ENCODE measurements around the gene PRR20G.

Gene PRR20G

GRCh38 chr3:127238602-127239001 lies 49.2 kb downstream of the PRR20G start:
- H2BK120ac ChIP-seq (ENCODE audit: insufficient read depth, low read length, poor library complexity), result no peak overlapping the region
- no peak overlapping the region for H3K14ac ChIP-seq (ENCODE audit: low read length)
- H3K4me1 ChIP-seq (ENCODE audit: control insufficient read depth in 1 of 2, insufficient read depth in 2 of 2, low read length in 2 of 2), result no peaks in the 10 kb centered on the region
- no peak overlapping the region for H4K91ac ChIP-seq (ENCODE audit: low read depth, low read length)
- WGBS (ENCODE audit: extremely low coverage, insufficient coverage, insufficient read length), result no CpG with 5 or more reads among the region's 2 CpGs
- H2AK5ac ChIP-seq (ENCODE audit: low read length), result no peak overlapping the region
- H4K12ac ChIP-seq (ENCODE audit: low read depth, low read length), result no peak overlapping the region
- H3K4me2 ChIP-seq (ENCODE audit: low read length), result no peak overlapping the region
- no peak overlapping the region for H2BK5ac ChIP-seq (ENCODE audit: low read depth, low read length, poor library complexity)
- H3K9ac ChIP-seq (ENCODE audit: low read length), result no peak overlapping the region
- peaks cover 2% of the 10 kb centered on the region for H3K9me3 ChIP-seq (ENCODE audit: insufficient read depth, low read depth, low read length)
- H3K27ac ChIP-seq (ENCODE audit: low read depth, low read length), result no peak overlapping the region
- no peak overlapping the region for H2AFZ ChIP-seq (ENCODE audit: insufficient read depth, low read length, poor library complexity)
- no peak overlapping the region for H4K8ac ChIP-seq (ENCODE audit: low read depth, low read length)
- H3K79me1 ChIP-seq (ENCODE audit: low read length), result no peaks in the 10 kb centered on the region
- H3K79me2 ChIP-seq (ENCODE audit: control insufficient read depth, insufficient read depth, low read length, poor library complexity), result no peaks in the 10 kb centered on the region
- H3K4ac ChIP-seq (ENCODE audit: low read depth, low read length), result no peak overlapping the region
- H3K23ac ChIP-seq (ENCODE audit: low read length), result no peak overlapping the region
- peak in 1 of 2 donors; percentile 4 for DNase-seq
- no peaks in the 10 kb centered on the region for H3K36me3 ChIP-seq (ENCODE audit: control insufficient read depth in 1 of 2, insufficient read depth in 2 of 2, low read length in 2 of 2)
- H3K4me3 ChIP-seq (ENCODE audit: low read depth, low read length), result no peak overlapping the region
- no peak overlapping the region for H3K18ac ChIP-seq (ENCODE audit: low read length)
- no peak overlapping the region for H2BK12ac ChIP-seq (ENCODE audit: low read length)
- no peaks in the 10 kb centered on the region for H3K27me3 ChIP-seq (ENCODE audit: insufficient read depth, low read length)

- WGBS (ENCODE audit: extremely low coverage, insufficient coverage, insufficient read length), result no CpG with 5 or more reads among the region's 3 CpGs
- Histone ChIP-seq H4K8ac (ENCODE audit: low read depth, low read length) (no peak overlapping the region), H2BK12ac (ENCODE audit: low read length) (no peak overlapping the region), H3K27me3 (ENCODE audit: insufficient read depth, low read length) (no peaks in the 10 kb centered on the region), H3K18ac (ENCODE audit: low read length) (no peak overlapping the region), H3K4me3 (ENCODE audit: low read depth, low read length) (no peak overlapping the region), H3K4ac (ENCODE audit: low read depth, low read length) (no peak overlapping the region), H3K4me1 (ENCODE audit: control insufficient read depth in 1 of 2, insufficient read depth in 2 of 2, low read length in 2 of 2) (no peaks in the 10 kb centered on the region), H4K12ac (ENCODE audit: low read depth, low read length) (no peak overlapping the region), H3K4me2 (ENCODE audit: low read length) (no peak overlapping the region), H3K23ac (ENCODE audit: low read length) (no peak overlapping the region), H3K27ac (ENCODE audit: low read depth, low read length) (no peak overlapping the region), H3K9ac (ENCODE audit: low read length) (no peak overlapping the region), H3K9me3 (ENCODE audit: insufficient read depth, low read depth, low read length) (peaks cover 2% of the 10 kb centered on the region), H2BK5ac (ENCODE audit: low read depth, low read length, poor library complexity) (no peak overlapping the region), H3K36me3 (ENCODE audit: control insufficient read depth in 1 of 2, insufficient read depth in 2 of 2, low read length in 2 of 2) (no peaks in the 10 kb centered on the region), H3K79me2 (ENCODE audit: control insufficient read depth, insufficient read depth, low read length, poor library complexity) (no peaks in the 10 kb centered on the region), H3K14ac (ENCODE audit: low read length) (no peak overlapping the region), H2AFZ (ENCODE audit: insufficient read depth, low read length, poor library complexity) (no peak overlapping the region), H4K91ac (ENCODE audit: low read depth, low read length) (no peak overlapping the region), H3K79me1 (ENCODE audit: low read length) (no peaks in the 10 kb centered on the region), H2BK120ac (ENCODE audit: insufficient read depth, low read length, poor library complexity) (no peak overlapping the region), H2AK5ac (ENCODE audit: low read length) (no peak overlapping the region)
- DNase-seq, result no peak
These were observed 50.0 kb downstream of the PRR20G start for GRCh38 chr3:127237835-127238234.

- DNase-seq, result no peak
- H4K8ac ChIP-seq (ENCODE audit: low read depth, low read length), result no peak overlapping the region
- no peak overlapping the region for H3K4me2 ChIP-seq (ENCODE audit: low read length)
- H3K18ac ChIP-seq (ENCODE audit: low read length), result no peak overlapping the region
- no peaks in the 10 kb centered on the region for H3K79me1 ChIP-seq (ENCODE audit: low read length)
- H3K27me3 ChIP-seq (ENCODE audit: insufficient read depth, low read length), result no peaks in the 10 kb centered on the region
- H3K23ac ChIP-seq (ENCODE audit: low read length), result no peak overlapping the region
- WGBS (ENCODE audit: extremely low coverage, insufficient coverage, insufficient read length), result no CpG with 5 or more reads among the region's 3 CpGs
- no peaks in the 10 kb centered on the region for H3K4me1 ChIP-seq (ENCODE audit: control insufficient read depth in 1 of 2, insufficient read depth in 2 of 2, low read length in 2 of 2)
- H3K14ac ChIP-seq (ENCODE audit: low read length), result no peak overlapping the region
- H3K9ac ChIP-seq (ENCODE audit: low read length), result no peak overlapping the region
- H3K79me2 ChIP-seq (ENCODE audit: control insufficient read depth, insufficient read depth, low read length, poor library complexity), result no peaks in the 10 kb centered on the region
- H3K4me3 ChIP-seq (ENCODE audit: low read depth, low read length), result no peak overlapping the region
- H3K4ac ChIP-seq (ENCODE audit: low read depth, low read length), result no peak overlapping the region
- no peaks in the 10 kb centered on the region for H3K36me3 ChIP-seq (ENCODE audit: control insufficient read depth in 1 of 2, insufficient read depth in 2 of 2, low read length in 2 of 2)
- no peak overlapping the region for H3K27ac ChIP-seq (ENCODE audit: low read depth, low read length)
- no peak overlapping the region for H2BK5ac ChIP-seq (ENCODE audit: low read depth, low read length, poor library complexity)
- no peak overlapping the region for H4K12ac ChIP-seq (ENCODE audit: low read depth, low read length)
- no peak overlapping the region for H2BK12ac ChIP-seq (ENCODE audit: low read length)
- H2AFZ ChIP-seq (ENCODE audit: insufficient read depth, low read length, poor library complexity), result no peak overlapping the region
- H2AK5ac ChIP-seq (ENCODE audit: low read length), result no peak overlapping the region
- no peak overlapping the region for H4K91ac ChIP-seq (ENCODE audit: low read depth, low read length)
- H2BK120ac ChIP-seq (ENCODE audit: insufficient read depth, low read length, poor library complexity), result no peak overlapping the region
- peaks cover 7% of the 10 kb centered on the region for H3K9me3 ChIP-seq (ENCODE audit: insufficient read depth, low read depth, low read length)
These were observed 52.1 kb downstream of the PRR20G start for GRCh38 chr3:127235706-127236105.

GRCh38 chr3:127234778-127235177 lies 53.1 kb downstream of the PRR20G start:
- H2BK12ac ChIP-seq (ENCODE audit: low read length), result no peak overlapping the region

More at GRCh38 chr3:127234778-127235177, 53.1 kb downstream of the PRR20G start:
- Histone ChIP-seq H2BK120ac (ENCODE audit: insufficient read depth, low read length, poor library complexity) (no peak overlapping the region), H3K14ac (ENCODE audit: low read length) (no peak overlapping the region), H3K18ac (ENCODE audit: low read length) (no peak overlapping the region), H3K27me3 (ENCODE audit: insufficient read depth, low read length) (no peaks in the 10 kb centered on the region), H3K4ac (ENCODE audit: low read depth, low read length) (no peak overlapping the region), H4K8ac (ENCODE audit: low read depth, low read length) (no peak overlapping the region), H3K4me1 (ENCODE audit: control insufficient read depth in 1 of 2, insufficient read depth in 2 of 2, low read length in 2 of 2) (no peaks in the 10 kb centered on the region), H4K91ac (ENCODE audit: low read depth, low read length) (no peak overlapping the region), H3K4me3 (ENCODE audit: low read depth, low read length) (no peak overlapping the region), H3K23ac (ENCODE audit: low read length) (no peak overlapping the region), H2BK5ac (ENCODE audit: low read depth, low read length, poor library complexity) (no peak overlapping the region), H3K9ac (ENCODE audit: low read length) (no peak overlapping the region), H3K36me3 (ENCODE audit: control insufficient read depth in 1 of 2, insufficient read depth in 2 of 2, low read length in 2 of 2) (no peaks in the 10 kb centered on the region), H2AK5ac (ENCODE audit: low read length) (no peak overlapping the region), H3K27ac (ENCODE audit: low read depth, low read length) (no peak overlapping the region), H3K9me3 (ENCODE audit: insufficient read depth, low read depth, low read length) (peaks cover 10% of the 10 kb centered on the region), H2AFZ (ENCODE audit: insufficient read depth, low read length, poor library complexity) (no peak overlapping the region), H3K79me1 (ENCODE audit: low read length) (no peaks in the 10 kb centered on the region), H3K79me2 (ENCODE audit: control insufficient read depth, insufficient read depth, low read length, poor library complexity) (no peaks in the 10 kb centered on the region), H3K4me2 (ENCODE audit: low read length) (no peak overlapping the region), H4K12ac (ENCODE audit: low read depth, low read length) (no peak overlapping the region)
- DNase-seq, result no peak
